Neural crest cell (in vitro differentiated cells): ENCODE measurements around the gene UMODL1. TPM values are rescaled to one million over a fixed set of nuclear protein-coding genes. Genes with fewer than 3 reads are reported as not detected.
A peak's percentile ranks its signal among the peaks of the same experiment; 100 is the strongest.
"Not testable (repeated sequence)": the region's sequence is repeated elsewhere in the genome, so short reads cannot be mapped to it uniquely, and the experiment has no call there.

Experiments
- DNase-seq: peaks from one replicate; pipeline ENCODE4 v3.0.0; 2021; ENCODE audit warnings: low read depth, mixed read lengths, low spot score
- H3K27ac Mint-ChIP-seq: one replicate; pipeline ENCODE4 v1.8.0; 2021; ENCODE audit warnings: mild to moderate bottlenecking, mixed read lengths; ENCODE audit not compliant: unreplicated experiment
- H3K27me3 Mint-ChIP-seq: 2 replicates; pipeline ENCODE4 v1.8.0; 2021; ENCODE audit warnings: low read depth, mild to moderate bottlenecking, mixed read lengths
- H3K36me3 Mint-ChIP-seq: 2 replicates; pipeline ENCODE4 v1.8.0; 2021; ENCODE audit warnings: low read depth, mild to moderate bottlenecking, mixed read lengths
- H3K4me1 Mint-ChIP-seq: 2 replicates; pipeline ENCODE4 v1.8.0; 2021; ENCODE audit warnings: mixed read lengths
- H3K4me3 Mint-ChIP-seq: one replicate; pipeline ENCODE4 v1.8.0; 2021; ENCODE audit warnings: mild to moderate bottlenecking, mixed read lengths
- H3K9me3 Mint-ChIP-seq: 2 replicates; pipeline ENCODE4 v1.8.0; 2021; ENCODE audit warnings: mixed read lengths
- total RNA-seq: library from RNA; stranded (reverse); gene quantifications from 2 replicates; pipeline ENCODE4 v1.2.1, GENCODE V29; 2021
- TF ChIP-seq, protein P1 (sequence below): fragments of 200-600 bp; sonication (generic); conservative IDR thresholded peaks from 2 replicates; pipeline ENCODE4 v1.5.0; 2021; ENCODE audit warnings: antibody characterized with exemption, mild to moderate bottlenecking

UMODL1 gene
- total RNA-seq, 1 donor from 2014 or later: not detected

DNA sequence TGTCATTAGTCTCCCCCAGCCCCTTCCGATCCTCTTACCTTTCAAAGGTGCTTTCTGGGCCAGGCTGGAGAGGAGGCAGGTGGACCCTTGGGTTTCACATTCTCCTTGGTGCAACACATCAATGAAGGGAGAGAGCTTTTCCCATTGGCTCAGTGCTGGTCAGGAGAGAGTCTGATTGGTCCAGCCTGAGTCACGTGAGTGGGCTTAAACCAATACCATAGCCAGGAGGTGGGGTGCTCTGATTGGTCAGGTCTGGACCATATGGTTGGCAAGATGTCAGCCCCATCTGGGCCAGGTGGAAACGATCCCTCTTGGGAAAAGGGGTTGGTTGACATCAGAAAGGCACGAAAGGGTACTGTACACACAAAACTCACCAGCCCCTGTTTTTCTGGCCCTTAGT, 103.1 kb downstream of the UMODL1 start:
- TF ChIP-seq, protein P1, sequence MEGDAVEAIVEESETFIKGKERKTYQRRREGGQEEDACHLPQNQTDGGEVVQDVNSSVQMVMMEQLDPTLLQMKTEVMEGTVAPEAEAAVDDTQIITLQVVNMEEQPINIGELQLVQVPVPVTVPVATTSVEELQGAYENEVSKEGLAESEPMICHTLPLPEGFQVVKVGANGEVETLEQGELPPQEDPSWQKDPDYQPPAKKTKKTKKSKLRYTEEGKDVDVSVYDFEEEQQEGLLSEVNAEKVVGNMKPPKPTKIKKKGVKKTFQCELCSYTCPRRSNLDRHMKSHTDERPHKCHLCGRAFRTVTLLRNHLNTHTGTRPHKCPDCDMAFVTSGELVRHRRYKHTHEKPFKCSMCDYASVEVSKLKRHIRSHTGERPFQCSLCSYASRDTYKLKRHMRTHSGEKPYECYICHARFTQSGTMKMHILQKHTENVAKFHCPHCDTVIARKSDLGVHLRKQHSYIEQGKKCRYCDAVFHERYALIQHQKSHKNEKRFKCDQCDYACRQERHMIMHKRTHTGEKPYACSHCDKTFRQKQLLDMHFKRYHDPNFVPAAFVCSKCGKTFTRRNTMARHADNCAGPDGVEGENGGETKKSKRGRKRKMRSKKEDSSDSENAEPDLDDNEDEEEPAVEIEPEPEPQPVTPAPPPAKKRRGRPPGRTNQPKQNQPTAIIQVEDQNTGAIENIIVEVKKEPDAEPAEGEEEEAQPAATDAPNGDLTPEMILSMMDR: no peak
- no peaks in the 10 kb centered on the region for H3K27me3 Mint-ChIP-seq
- peaks cover under 1% of the 10 kb centered on the region for H3K9me3 Mint-ChIP-seq
- no peaks in the 10 kb centered on the region for H3K36me3 Mint-ChIP-seq
- H3K4me3 Mint-ChIP-seq: no peak overlapping the region
- H3K4me1 Mint-ChIP-seq: peaks cover 25% of the 10 kb centered on the region
- no peak overlapping the region for H3K27ac Mint-ChIP-seq
- DNase-seq: no peak

- Mint-ChIP-seq H3K4me3 (no peak overlapping the region), H3K27ac (peak overlapping the region; percentile 27)
Measured at GRCh38 chr21:42175110-42175710, 104.1 kb downstream of the UMODL1 start.

DNA sequence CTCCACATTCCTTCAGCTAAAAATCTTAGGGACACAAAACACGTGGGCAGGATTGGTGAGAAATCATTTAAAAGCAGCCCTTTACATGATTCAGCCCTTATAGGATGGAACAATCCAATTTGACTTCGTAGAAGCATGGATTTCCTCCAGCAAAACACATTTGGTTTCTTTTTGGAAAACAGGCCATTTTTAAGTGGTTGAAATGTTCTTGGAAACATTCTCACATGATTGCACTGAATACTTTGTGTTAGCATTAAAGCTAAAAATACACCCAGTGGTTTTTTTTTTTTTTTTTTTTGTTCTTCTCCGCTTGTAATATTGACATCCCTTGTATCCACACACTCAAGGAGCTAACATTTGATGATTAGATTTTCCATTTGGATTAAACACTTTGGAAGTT, 105.7 kb downstream of the UMODL1 start:
- no peak for DNase-seq
- TF ChIP-seq, protein P1: no peak
- Mint-ChIP-seq H3K27ac (no peak overlapping the region), H3K36me3 (no peaks in the 10 kb centered on the region), H3K4me3 (no peak overlapping the region), H3K4me1 (peaks cover 11% of the 10 kb centered on the region), H3K27me3 (no peaks in the 10 kb centered on the region), H3K9me3 (peaks cover 3% of the 10 kb centered on the region)

More at GRCh38 chr21:42175110-42175710, 104.1 kb downstream of the UMODL1 start:
- TF ChIP-seq, protein P1: no peak
- no peaks in the 10 kb centered on the region for H3K36me3 Mint-ChIP-seq
- DNase-seq: no peak
- peaks cover 3% of the 10 kb centered on the region for H3K9me3 Mint-ChIP-seq
- no peaks in the 10 kb centered on the region for H3K27me3 Mint-ChIP-seq
- H3K4me1 Mint-ChIP-seq: peaks cover 25% of the 10 kb centered on the region

DNA sequence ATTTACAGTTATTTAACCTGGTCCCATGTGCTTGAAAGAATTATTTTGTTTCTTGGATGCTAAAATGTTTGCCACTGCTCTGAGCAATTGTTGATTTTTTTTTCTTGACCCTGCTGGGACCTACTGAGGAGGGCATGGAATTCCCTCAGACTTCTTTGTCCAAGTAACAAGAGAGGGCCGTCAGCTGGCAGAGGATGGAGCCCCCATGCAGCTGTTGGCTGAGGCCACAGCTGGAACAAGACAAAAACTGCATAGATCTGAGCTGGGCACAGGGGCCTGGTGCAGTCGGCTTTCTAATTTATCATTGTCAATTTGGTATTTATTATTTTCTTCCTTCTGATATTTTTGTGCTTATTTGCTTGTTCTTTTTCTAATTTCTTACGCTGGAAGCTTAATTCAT, 108.2 kb downstream of the UMODL1 start:
- Mint-ChIP-seq H3K27ac (no peak overlapping the region), H3K27me3 (no peaks in the 10 kb centered on the region), H3K4me3 (no peak overlapping the region), H3K4me1 (peaks cover 11% of the 10 kb centered on the region), H3K9me3 (peaks cover 3% of the 10 kb centered on the region), H3K36me3 (no peaks in the 10 kb centered on the region)
- TF ChIP-seq, protein P1: no peak
- DNase-seq: no peak

DNA sequence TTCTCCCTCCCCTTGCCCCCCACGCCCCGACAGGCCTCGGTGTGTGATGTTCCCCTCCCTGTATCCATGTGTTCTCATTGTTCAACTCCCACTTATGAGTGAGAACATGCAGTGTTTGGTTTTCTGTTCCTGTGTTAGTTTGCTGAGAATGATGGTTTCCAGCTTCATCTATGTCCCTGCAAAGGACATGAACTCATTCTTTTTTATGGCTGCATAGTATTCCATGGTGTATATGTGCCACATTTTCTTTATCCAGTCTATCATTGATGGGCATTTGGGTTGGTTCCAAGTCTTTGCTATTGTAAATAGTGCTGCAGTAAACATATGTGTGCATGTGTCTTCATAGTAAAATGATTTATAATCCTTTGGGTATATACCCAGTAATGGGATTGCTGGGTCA, 108.9 kb downstream of the UMODL1 start:
- H3K4me3 Mint-ChIP-seq, H3K27ac Mint-ChIP-seq, DNase-seq, H3K9me3 Mint-ChIP-seq, H3K27me3 Mint-ChIP-seq, H3K36me3 Mint-ChIP-seq: not testable (repeated sequence)
- peaks cover 11% of the 10 kb centered on the region for H3K4me1 Mint-ChIP-seq

DNA sequence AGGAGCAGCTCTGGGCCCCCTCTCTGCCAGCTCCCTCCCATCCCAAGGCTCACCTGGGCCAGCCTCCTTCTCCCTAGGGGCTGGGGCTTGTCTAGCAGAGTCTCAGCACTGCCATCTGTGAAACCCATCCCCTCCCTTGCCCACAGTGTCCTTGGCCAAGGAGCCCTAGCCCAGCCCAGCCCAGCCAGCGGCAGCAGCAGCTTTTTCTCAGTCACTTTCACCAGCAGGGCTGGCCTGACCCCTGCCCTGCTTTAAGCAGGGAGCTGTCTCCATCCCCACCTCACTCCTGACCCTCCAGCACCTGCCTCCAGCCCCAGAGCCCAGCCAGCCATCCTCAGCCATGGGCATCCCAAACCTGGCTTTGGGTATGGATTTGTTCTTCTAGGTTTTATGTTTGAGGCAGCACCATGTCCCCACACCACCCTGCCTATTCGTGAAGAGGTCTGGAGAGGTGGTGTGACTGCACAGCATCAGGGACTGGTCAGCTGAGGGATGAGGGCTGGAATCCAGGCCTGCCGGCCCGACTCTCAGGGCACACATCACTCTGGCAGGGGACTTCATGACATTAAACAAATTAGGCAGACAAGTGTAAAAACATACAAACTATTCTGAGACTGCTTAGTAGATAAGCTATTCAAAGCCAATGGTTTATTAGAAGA, 111.7 kb downstream of the UMODL1 start:
- DNase-seq: no peak
- TF ChIP-seq, protein P1: no peak
- Mint-ChIP-seq H3K4me1 (peaks cover 11% of the 10 kb centered on the region), H3K27ac (no peak overlapping the region), H3K27me3 (no peaks in the 10 kb centered on the region), H3K36me3 (peaks cover 4% of the 10 kb centered on the region), H3K4me3 (no peak overlapping the region), H3K9me3 (peaks cover 11% of the 10 kb centered on the region)
